Smooth muscle cell of the pulmonary artery (primary cell): ENCODE measurements around the gene RABAC1. TPM values are rescaled to one million over a fixed set of nuclear protein-coding genes. Genes with fewer than 3 reads are reported as not detected.

Source experiments
- total RNA-seq: library from RNA; depleted of rRNA; stranded (reverse); fragments of >200 nt; gene quantifications from 2 replicates; pipeline ENCODE4 v1.2.3, GENCODE V29; 2014

RABAC1 gene
- 184 and 186 TPM in 2 replicates for total RNA-seq

GRCh38 chr19:41959056-41960053 lies at the start of gene RABAC1:
TSS of gene RABAC1 (minus strand) at chr19:41959321. CDS start at chr19:41959292, 29 bp downstream.

GRCh38 chr19:41993612-41994483 lies 34.7 kb upstream of the RABAC1 start, which contains the start of gene ATP1A3:
TSS of gene ATP1A3 (minus strand) at chr19:41994230. CDS start at chr19:41994076, 154 bp downstream.

GRCh38 chr19:41928221-41928683 lies 30.9 kb downstream of the RABAC1 start, which contains the start of gene ERFL:
TSS of gene ERFL (minus strand) at chr19:41928449. CDS start at chr19:41912919, 15,530 bp downstream.

Other genes starting within 250 kb of the RABAC1 start
- not detected in 2 replicates for gene CEACAM6, start 203.8 kb downstream of the RABAC1 start, total RNA-seq
- not detected in 2 replicates for gene CEACAM3, start 162.7 kb downstream of the RABAC1 start, total RNA-seq
- not detected in 2 replicates for gene LYPD4, start 114.6 kb downstream of the RABAC1 start, total RNA-seq
- gene DMRTC2, start 114.3 kb downstream of the RABAC1 start, total RNA-seq, result not detected in 2 replicates
- gene RPS19, start 99.1 kb downstream of the RABAC1 start, total RNA-seq, result 612 and 811 TPM in 2 replicates
- 0.07 and 0.20 TPM in 2 replicates for gene CD79A, start 82.0 kb downstream of the RABAC1 start, total RNA-seq
- gene ARHGEF1, start 76.1 kb downstream of the RABAC1 start, total RNA-seq, result 33.4 and 39.2 TPM in 2 replicates
- gene ERFL, start 30.9 kb downstream of the RABAC1 start, total RNA-seq, result 0.07 and 0.10 TPM in 2 replicates
- gene ATP1A3, start 34.9 kb upstream of the RABAC1 start, total RNA-seq, result 0.13 TPM in 1 of 2 replicates, not detected in the other
- 3.2 and 7.3 TPM in 2 replicates for gene GRIK5, start 110.9 kb upstream of the RABAC1 start, total RNA-seq
- 12.1 and 13.6 TPM in 2 replicates for gene ZNF574, start 116.8 kb upstream of the RABAC1 start, total RNA-seq
- gene POU2F2, start 173.1 kb upstream of the RABAC1 start, total RNA-seq, result 0.26 and 2.5 TPM in 2 replicates